Gastroesophageal sphincter (tissue), 4 donors: ENCODE data around the gene CCDC60. TPM values are rescaled to one million over a fixed set of nuclear protein-coding genes. Genes with fewer than 3 reads are reported as not detected.

Experiments
- ATAC-seq: fragments of 150-250 bp; one replicate; pipeline ENCODE4 v1.9.1; 2016; ENCODE audit warnings: mild to moderate bottlenecking, moderate library complexity
- H3K27ac ChIP-seq, 4 donors: fragments of 200-600 bp; sonication (generic) in 3 of 4; 1 replicate in 3 of 4; 2 replicates in 1 of 4; pipeline ENCODE4 v1.5.1; 2016 to 2019
- H3K27me3 ChIP-seq: fragments of 200-600 bp; sonication (generic); one replicate; pipeline ENCODE4 v1.5.1; 2019
- H3K36me3 ChIP-seq, 2 donors: fragments of 200-600 bp; sonication (generic); one replicate each; pipeline ENCODE4 v1.5.1; 2019; ENCODE audit warnings: control low read depth in 1 of 2
- H3K4me1 ChIP-seq, 3 donors: fragments of 200-600 bp; sonication (generic); 1 replicate in 2 of 3; 2 replicates in 1 of 3; pipeline ENCODE4 v1.5.1; 2016 to 2019; ENCODE audit warnings: control low read depth in 2 of 3
- H3K4me3 ChIP-seq, 2 donors: fragments of 200-600 bp; sonication (generic); one replicate each; pipeline ENCODE4 v1.5.1; 2019; ENCODE audit warnings: mild to moderate bottlenecking in 1 of 2, moderate library complexity in 1 of 2
- H3K9me3 ChIP-seq, 3 donors: fragments of 200-600 bp; sonication (generic); one replicate each; pipeline ENCODE4 v1.5.1; 2017 to 2019; ENCODE audit warnings: control low read depth in 2 of 3
- CTCF ChIP-seq, 4 experiments: fragments of 200-600 bp in 2 of 4; fragments of 450-650 bp in 2 of 4; sonication (generic) in 1 of 4; IDR thresholded peaks; one replicate each; pipeline ENCODE4 v1.5.1; 2017 to 2019; ENCODE audit warnings: antibody characterized with exemption in 4 of 4, mild to moderate bottlenecking in 2 of 4, moderate library complexity in 2 of 4
- EP300 ChIP-seq: sonication (generic); formaldehyde crosslinking; IDR thresholded peaks from one replicate; pipeline ENCODE4 v1.6.1; 2017; ENCODE audit warnings: antibody characterized with exemption, mild to moderate bottlenecking
- POLR2A ChIP-seq, 2 donors: fragments of 450-650 bp; IDR thresholded peaks; one replicate each; pipeline ENCODE4 v1.6.1; 2017; ENCODE audit warnings: antibody characterized with exemption in 2 of 2, mild to moderate bottlenecking in 2 of 2, moderate library complexity in 1 of 2
- POLR2AphosphoS5 ChIP-seq: sonication (generic); formaldehyde crosslinking; IDR thresholded peaks from one replicate; pipeline ENCODE4 v1.6.1; 2017; ENCODE audit warnings: antibody characterized with exemption
- WGBS, 2 donors: methylation state at CpG; one replicate each; pipeline ENCODE4 v1.1.5; 2018; ENCODE audit warnings: low coverage in 1 of 2; 5-methylcytosine and 5-hydroxymethylcytosine counted together
- total RNA-seq, 4 donors: library from RNA; depleted of rRNA; stranded (reverse); fragments of >200 nt; gene quantifications; one replicate each; pipeline ENCODE4 v1.1.0, GENCODE V29; 2016

The CCDC60 gene
- under 1 TPM in 1 of 4 donors, not detected in 3; 0.40 TPM for total RNA-seq

DNA sequence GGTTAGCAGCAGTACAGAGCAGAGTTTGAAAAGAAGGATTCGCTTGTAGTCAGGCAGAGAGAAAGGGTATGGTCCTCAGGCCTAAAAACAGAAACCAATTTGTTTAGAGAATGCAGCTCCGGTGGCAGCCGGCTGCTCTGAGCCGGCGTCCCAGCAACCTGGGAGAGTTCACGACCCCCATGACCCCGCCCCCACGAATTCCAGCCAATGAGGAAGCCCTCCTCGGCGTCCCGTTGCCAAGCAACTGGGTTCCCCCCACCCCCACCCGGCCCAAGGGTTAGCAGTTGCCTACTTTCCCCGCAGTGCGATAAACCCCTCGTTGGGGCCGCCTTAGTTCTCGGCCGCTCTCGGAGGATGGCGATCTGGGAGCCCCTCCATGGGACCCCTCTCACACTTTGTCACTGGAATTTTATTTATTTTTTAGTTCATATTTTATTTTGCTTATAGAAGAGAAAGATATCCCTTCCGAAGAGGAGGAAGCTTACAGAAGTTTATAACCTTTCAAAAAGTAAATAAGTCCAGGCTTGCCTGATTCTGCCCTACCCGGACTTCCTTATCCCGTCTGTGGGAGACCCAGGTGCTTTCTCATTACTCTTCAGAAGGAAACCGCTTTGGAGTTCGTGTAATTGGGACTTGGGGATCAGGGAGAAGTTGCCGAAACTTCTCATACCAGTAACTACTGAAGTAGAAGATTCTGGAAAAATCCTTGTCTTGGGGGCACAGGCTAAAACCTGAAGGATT lies at the start of gene CCDC60:
Gene CCDC60 (plus strand): TSS at position 300 of the 741 bp plus-strand sequence. CDS start 448 bp downstream, outside the sequence.
- H3K27me3 ChIP-seq, result no peaks in the 10 kb centered on the region
- H3K27ac ChIP-seq, result no peak within 1 kb of the TSS
- ATAC-seq, result no peak
- H3K36me3 ChIP-seq, result no peaks in the 10 kb centered on the region
- H3K4me1 ChIP-seq, result no peaks in the 10 kb centered on the region
- TF ChIP-seq CTCF (IDR thresholded peaks at IDR 0.05), result no peak
- TF ChIP-seq POLR2A (IDR thresholded peaks at IDR 0.05), result no peak
- TF ChIP-seq POLR2AphosphoS5, result no peak
- no peak within 1 kb of the TSS for H3K4me3 ChIP-seq
- 38 to 71% methylated on average over 7 to 20 of the region's 26 CpGs for WGBS, 2 donors
- no peaks in the 10 kb centered on the region for H3K9me3 ChIP-seq

DNA sequence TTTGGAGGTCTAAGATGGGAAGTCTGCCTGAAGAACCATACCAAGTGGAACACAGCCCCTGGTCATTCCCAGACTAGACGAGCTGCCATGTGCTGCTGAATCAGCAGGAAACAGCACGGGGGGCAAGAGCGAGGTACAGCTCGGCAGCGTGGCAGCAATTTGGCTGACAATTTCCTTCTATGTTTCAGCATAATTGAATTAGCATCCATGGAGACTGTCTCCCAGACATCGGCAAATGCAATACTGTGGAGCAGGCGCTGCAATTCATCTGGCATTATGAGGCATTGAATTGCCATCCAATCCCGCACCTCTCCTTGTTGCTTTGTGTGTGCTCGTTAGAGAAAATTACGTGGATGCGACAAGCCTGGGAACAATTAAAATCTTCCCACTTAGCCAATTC lies 46.0 kb upstream of the CCDC60 start:
- Histone ChIP-seq H3K27me3 (no peaks in the 10 kb centered on the region), H3K9me3 (peaks cover 0 to 6% (median 0%) of the 10 kb centered on the region in 3 donors), H3K27ac (no peak overlapping the region), H3K4me1 (no peaks in the 10 kb centered on the region), H3K4me3 (no peak overlapping the region), H3K36me3 (no peaks in the 10 kb centered on the region)
- ATAC-seq, result no peak
- TF ChIP-seq POLR2AphosphoS5 (no peak), POLR2A (IDR thresholded peaks at IDR 0.05) (no peak), EP300 (no peak), CTCF (IDR thresholded peaks at IDR 0.05) (no peak)
- WGBS, 2 donors, result 92 to 95% methylated on average over 6 to 11 of the region's 11 CpGs

- Histone ChIP-seq H3K36me3 (no peaks in the 10 kb centered on the region), H3K27me3 (no peaks in the 10 kb centered on the region), H3K27ac (no peak overlapping the region), H3K4me3 (no peak overlapping the region), H3K9me3 (no peaks in the 10 kb centered on the region), H3K4me1 (peaks cover 0 to 10% (median 0%) of the 10 kb centered on the region in 3 donors)
- 58 to 73% methylated on average over 4 to 5 of the region's 6 CpGs for WGBS, 2 donors
- TF ChIP-seq EP300, result no peak
- TF ChIP-seq CTCF (IDR thresholded peaks at IDR 0.05), result no peak
- ATAC-seq, result no peak
These were observed 41.5 kb upstream of the CCDC60 start for GRCh38 chr12:119292893-119293630.

DNA sequence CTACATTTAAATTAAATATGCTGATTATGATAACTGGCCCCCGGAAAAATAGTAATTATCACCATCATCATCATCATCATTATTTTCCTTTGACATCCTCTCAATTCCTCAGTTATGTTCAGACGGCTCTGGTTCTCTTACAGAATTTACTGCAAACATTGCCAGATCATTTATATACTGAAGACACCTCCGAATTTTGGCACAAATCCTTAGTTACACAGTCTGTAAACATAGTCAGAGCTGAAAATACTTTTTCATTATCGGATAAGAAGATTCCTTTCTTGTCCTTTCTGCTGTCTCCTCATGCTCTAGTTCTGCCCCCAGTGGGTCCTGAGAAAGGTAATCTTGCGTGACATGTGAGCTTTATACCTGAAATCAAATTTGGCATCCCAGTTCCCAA lies 40.3 kb upstream of the CCDC60 start:
- ATAC-seq, result no peak
- H3K4me1 ChIP-seq, result peaks cover 0 to 10% (median 0%) of the 10 kb centered on the region in 3 donors
- no peaks in the 10 kb centered on the region for H3K27me3 ChIP-seq
- no peak overlapping the region for H3K27ac ChIP-seq
- H3K9me3 ChIP-seq, result no peaks in the 10 kb centered on the region
- WGBS, 2 donors, result 23% methylated on average over 5 of the region's 5 CpGs
- TF ChIP-seq EP300 (no peak), POLR2AphosphoS5 (no peak), POLR2A (IDR thresholded peaks at IDR 0.05) (no peak), CTCF (IDR thresholded peaks at IDR 0.05) (no peak)
- H3K4me3 ChIP-seq, result no peak overlapping the region
- no peaks in the 10 kb centered on the region for H3K36me3 ChIP-seq

GRCh38 chr12:119296535-119296934 lies 38.0 kb upstream of the CCDC60 start:
- Histone ChIP-seq H3K27me3 (no peaks in the 10 kb centered on the region), H3K4me1 (peaks cover 0 to 10% (median 0%) of the 10 kb centered on the region in 3 donors), H3K9me3 (no peaks in the 10 kb centered on the region), H3K36me3 (no peaks in the 10 kb centered on the region), H3K27ac (no peak overlapping the region), H3K4me3 (no peak overlapping the region)
- WGBS, 2 donors, result 40 to 48% methylated on average over 2 of the region's 2 CpGs
- TF ChIP-seq POLR2A (IDR thresholded peaks at IDR 0.05) (no peak), CTCF (IDR thresholded peaks at IDR 0.05) (no peak), EP300 (no peak)
- ATAC-seq, result no peak
